ENCODE data around the gene TRIM49D2.
"Not testable (repeated sequence)": the region's sequence is repeated elsewhere in the genome, so short reads cannot be mapped to it uniquely, and the experiment has no call there.

TRIM49D2 gene, protein sequence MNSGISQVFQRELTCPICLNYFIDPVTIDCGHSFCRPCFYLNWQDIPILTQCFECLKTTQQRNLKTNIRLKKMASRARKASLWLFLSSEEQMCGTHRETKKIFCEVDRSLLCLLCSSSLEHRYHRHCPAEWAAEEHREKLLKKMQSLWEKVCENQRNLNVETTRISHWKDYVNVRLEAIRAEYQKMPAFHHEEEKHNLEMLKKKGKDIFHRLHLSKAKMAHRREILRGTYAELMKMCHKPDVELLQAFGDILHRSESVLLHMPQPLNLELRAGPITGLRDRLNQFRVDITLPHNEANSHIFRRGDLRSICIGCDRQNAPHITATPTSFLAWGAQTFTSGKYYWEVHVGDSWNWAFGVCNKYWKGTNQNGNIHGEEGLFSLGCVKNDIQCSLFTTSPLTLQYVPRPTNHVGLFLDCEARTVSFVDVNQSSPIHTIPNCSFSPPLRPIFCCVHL

DNA sequence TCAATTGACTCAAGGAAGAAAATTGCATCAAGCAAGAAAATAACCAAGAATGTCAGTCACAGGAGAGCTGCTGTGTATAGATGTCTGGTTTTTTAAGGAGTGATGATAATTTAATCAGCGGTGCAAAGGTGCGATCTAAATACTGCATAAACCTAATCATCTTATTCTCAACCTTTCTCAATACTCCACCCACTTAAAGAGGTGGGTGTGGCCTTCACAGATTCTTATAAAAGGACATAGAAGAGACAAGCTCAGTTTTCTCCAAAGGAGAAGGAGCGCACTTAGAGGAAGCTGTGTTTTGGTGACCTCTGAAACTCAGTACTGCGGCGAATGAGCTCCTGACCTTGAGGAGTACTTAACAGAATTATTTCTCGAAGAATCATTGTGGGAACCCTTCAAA is at the start of gene TRIM49D2:
Gene TRIM49D2 (plus strand): TSS at position 301 of the 400 bp plus-strand sequence. CDS start 2,698 bp downstream, outside the sequence.
- not testable (repeated sequence) for H3K36me3 Mint-ChIP-seq; DNase-seq (ENCODE audit: low spot score in 2 of 2); H3K9me3 Mint-ChIP-seq; H3K27ac Mint-ChIP-seq; H3K4me3 Mint-ChIP-seq; H3K4me1 Mint-ChIP-seq; ATAC-seq

DNA sequence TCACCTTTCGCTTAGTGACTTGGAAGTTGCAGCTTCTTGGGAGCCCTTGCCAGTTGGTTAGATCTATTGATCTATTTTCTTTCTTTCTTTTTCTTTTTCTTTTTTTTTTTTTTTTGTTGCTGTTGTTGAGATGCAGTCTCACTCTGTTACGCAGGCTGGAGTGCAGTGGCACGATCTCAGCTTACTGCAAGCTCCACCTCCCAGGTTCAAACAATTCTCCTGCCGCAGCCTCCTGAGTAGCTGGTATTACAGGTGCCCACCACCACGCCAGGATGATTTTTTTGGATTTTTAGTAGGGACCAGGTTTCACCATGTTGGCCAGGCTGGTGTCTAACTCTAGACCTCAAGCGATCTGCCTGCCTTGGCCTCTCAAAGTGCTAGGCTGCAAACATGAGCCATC is 46.4 kb upstream of the TRIM49D2 start:
- not testable (repeated sequence) for DNase-seq (ENCODE audit: low spot score in 2 of 2); H3K27ac Mint-ChIP-seq; ATAC-seq; H3K4me3 Mint-ChIP-seq; H3K36me3 Mint-ChIP-seq; H3K4me1 Mint-ChIP-seq; H3K9me3 Mint-ChIP-seq

- H3K4me3 Mint-ChIP-seq; H3K36me3 Mint-ChIP-seq; DNase-seq (ENCODE audit: low spot score in 2 of 2); H3K9me3 Mint-ChIP-seq; H3K27ac Mint-ChIP-seq; H3K4me1 Mint-ChIP-seq; ATAC-seq: not testable (repeated sequence)
Observed at GRCh38 chr11:89893245-89893644, 30.6 kb upstream of the TRIM49D2 start.

GRCh38 chr11:89900809-89901208 is 23.1 kb upstream of the TRIM49D2 start:
- not testable (repeated sequence) for H3K27ac Mint-ChIP-seq; H3K4me1 Mint-ChIP-seq; H3K4me3 Mint-ChIP-seq; H3K36me3 Mint-ChIP-seq; H3K9me3 Mint-ChIP-seq; DNase-seq (ENCODE audit: low spot score in 2 of 2)
- peak; percentile 36 for ATAC-seq

GRCh38 chr11:89922195-89922660 is 1.6 kb upstream of the TRIM49D2 start, which contains the start of gene TRIM49D1:
TSS of gene TRIM49D1 (minus strand) at chr11:89922245. CDS start at chr11:89917710, 4,535 bp downstream.
- Mint-ChIP-seq H3K9me3 (peaks cover 2% of the 10 kb centered on the region), H3K27ac (no peak within 1 kb of the TSS), H3K4me3 (no peak within 1 kb of the TSS), H3K4me1 (no peaks in the 10 kb centered on the region), H3K36me3 (no peaks in the 10 kb centered on the region)
- no peak for DNase-seq (ENCODE audit: low spot score in 2 of 2)
- ATAC-seq: no peak

DNA sequence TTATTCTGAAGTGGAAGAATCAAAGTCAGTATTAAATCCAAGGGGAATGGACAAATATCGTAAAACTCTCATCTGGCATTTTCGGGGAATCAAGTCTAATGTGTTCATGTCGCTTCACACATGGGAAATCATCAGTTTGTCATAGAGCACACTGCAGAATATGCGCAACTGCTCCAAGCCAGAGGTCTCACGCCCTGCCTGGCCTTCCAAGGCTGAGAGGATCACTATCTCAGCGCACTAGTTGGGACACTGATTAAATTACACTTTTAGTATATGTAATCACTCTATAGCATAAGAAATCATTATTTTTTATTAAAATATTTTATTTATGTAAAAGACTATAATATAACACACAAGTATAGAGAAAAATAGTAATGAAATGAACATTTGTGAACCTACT is 37.0 kb downstream of the TRIM49D2 start:
- not testable (repeated sequence) for H3K27ac Mint-ChIP-seq; H3K4me1 Mint-ChIP-seq; ATAC-seq; H3K9me3 Mint-ChIP-seq; H3K4me3 Mint-ChIP-seq; DNase-seq (ENCODE audit: low spot score in 2 of 2); H3K36me3 Mint-ChIP-seq

DNA sequence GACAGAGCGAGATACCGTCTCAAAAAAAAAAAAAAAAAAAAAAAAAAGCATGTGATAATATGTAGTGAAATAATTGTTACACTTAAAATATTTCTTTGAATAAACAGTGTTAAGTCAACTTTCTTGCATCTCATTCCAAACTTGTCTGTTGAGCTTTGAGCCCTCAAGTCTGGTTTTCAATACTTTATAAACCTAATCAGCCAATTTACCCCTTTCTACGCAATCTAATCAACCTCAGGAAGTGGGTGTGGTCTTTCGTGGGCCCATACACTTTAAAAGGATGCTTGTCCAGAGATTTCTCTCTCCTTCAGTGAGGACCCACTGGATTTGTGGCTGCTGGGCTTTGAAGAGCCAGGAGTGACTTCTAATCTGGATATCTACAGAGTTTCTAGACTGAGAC is 41.9 kb downstream of the TRIM49D2 start, which contains the start of gene TRIM64:
Gene TRIM64 (plus strand): TSS at position 301 of the 400 bp plus-strand sequence. CDS start 2,467 bp downstream, outside the sequence.
- not testable (repeated sequence) for H3K9me3 Mint-ChIP-seq; ATAC-seq; H3K4me1 Mint-ChIP-seq; DNase-seq (ENCODE audit: low spot score in 2 of 2); H3K4me3 Mint-ChIP-seq; H3K27ac Mint-ChIP-seq; H3K36me3 Mint-ChIP-seq
